OCI-LY1 (cell line): ENCODE results near the gene GIGYF1.

Experiments
- H2AFZ ChIP-seq: fragments of 200-600 bp; sonication (generic), shearing (Covaris generic); 2 replicates; pipeline ENCODE4 v1.6.0; 2014; ENCODE audit warnings: antibody characterized with exemption, mild to moderate bottlenecking, low read length
- H3F3A ChIP-seq: fragments of 200-600 bp; sonication (generic), shearing (Covaris generic); 2 replicates; pipeline ENCODE4 v1.6.0; 2014; ENCODE audit warnings: mild to moderate bottlenecking, antibody characterized with exemption, low read length, moderate library complexity; ENCODE audit not compliant: insufficient read depth
- H3K27ac ChIP-seq: fragments of 200-600 bp; sonication (generic); 2 replicates; pipeline ENCODE4 v1.5.1; 2014; ENCODE audit warnings: low read length, mixed run types, mild to moderate bottlenecking, low read depth; ENCODE audit not compliant: poor library complexity, severe bottlenecking
- H3K27me3 ChIP-seq: fragments of 200-600 bp; sonication (generic); 2 replicates; pipeline ENCODE4 v1.6.0; 2014; ENCODE audit warnings: antibody characterized with exemption, mild to moderate bottlenecking, low read length, moderate library complexity; ENCODE audit not compliant: insufficient read depth
- H3K36me3 ChIP-seq: fragments of 200-600 bp; sonication (generic); 2 replicates; pipeline ENCODE4 v1.6.1; 2014; ENCODE audit warnings: mild to moderate bottlenecking, antibody characterized with exemption, low read length, moderate library complexity, mixed read lengths; ENCODE audit not compliant: insufficient read depth
- H3K4me1 ChIP-seq: fragments of 200-600 bp; sonication (generic); 2 replicates; pipeline ENCODE4 v1.5.1; 2014; ENCODE audit warnings: mild to moderate bottlenecking, low read length, moderate library complexity; ENCODE audit not compliant: insufficient read depth, severe bottlenecking
- H3K4me2 ChIP-seq: fragments of 200-600 bp; sonication (generic), shearing (Covaris generic); 2 replicates; pipeline ENCODE4 v1.6.1; 2014; ENCODE audit warnings: low read length
- H3K4me3 ChIP-seq: fragments of 200-600 bp; sonication (generic); 2 replicates; pipeline ENCODE4 v1.5.1; 2014; ENCODE audit warnings: low read length, low read depth, mild to moderate bottlenecking, mixed read lengths; ENCODE audit not compliant: poor library complexity, severe bottlenecking
- H3K79me2 ChIP-seq: fragments of 200-600 bp; shearing (Covaris generic); 2 replicates; pipeline ENCODE4 v1.6.1; 2016; ENCODE audit warnings: mixed run types, low read length, mixed read lengths; ENCODE audit not compliant: insufficient read depth
- H3K9ac ChIP-seq: fragments of 200-600 bp; sonication (generic), shearing (Covaris generic); 2 replicates; pipeline ENCODE4 v1.6.1; 2014; ENCODE audit warnings: mild to moderate bottlenecking, low read length, mixed read lengths
- H3K9me2 ChIP-seq: fragments of 200-600 bp; sonication (generic), shearing (Covaris generic); 2 replicates; pipeline ENCODE4 v1.6.1; 2014; ENCODE audit warnings: low read depth, mild to moderate bottlenecking, low read length, mixed read lengths
- H3K9me3 ChIP-seq: fragments of 200-600 bp; shearing (Covaris generic); 2 replicates; pipeline ENCODE4 v1.6.1; 2014; ENCODE audit warnings: low read length, mixed read lengths
- H4K20me1 ChIP-seq: fragments of 200-600 bp; sonication (generic), shearing (Covaris generic); 2 replicates; pipeline ENCODE4 v1.6.0; 2016; ENCODE audit warnings: mild to moderate bottlenecking, low read length; ENCODE audit not compliant: insufficient read depth
- CTCF ChIP-seq: fragments of 200-600 bp; sonication (generic), shearing (Covaris generic); IDR thresholded peaks from 2 replicates; pipeline ENCODE4 v1.5.1; 2017; ENCODE audit warnings: mild to moderate bottlenecking, antibody characterized with exemption, low read length, moderate library complexity, mixed read lengths
- EZH2 ChIP-seq: fragments of 200-600 bp; sonication (generic), shearing (Covaris generic); IDR thresholded peaks from 2 replicates; pipeline ENCODE4 v1.8.0; 2017; ENCODE audit warnings: borderline replicate concordance, mixed run types, mild to moderate bottlenecking, antibody characterized with exemption, low read length, moderate library complexity, mixed read lengths

Gene GIGYF1

GRCh38 chr7:100687261-100687660, 6.8 kb downstream of the GIGYF1 start:
- no peak overlapping the region for H3K27ac ChIP-seq
- no peak overlapping the region for H2AFZ ChIP-seq
- H3K4me3 ChIP-seq = no peak overlapping the region
- H3K9ac ChIP-seq = no peak overlapping the region
- H3K4me2 ChIP-seq = no peak overlapping the region
- H3K9me3 ChIP-seq = no peaks in the 10 kb centered on the region
- peaks cover 25% of the 10 kb centered on the region for H3K79me2 ChIP-seq
- H4K20me1 ChIP-seq = no peaks in the 10 kb centered on the region
- no peaks in the 10 kb centered on the region for H3K27me3 ChIP-seq
- H3K4me1 ChIP-seq = peaks cover 15% of the 10 kb centered on the region
- no peaks in the 10 kb centered on the region for H3K9me2 ChIP-seq
- peaks cover 89% of the 10 kb centered on the region for H3K36me3 ChIP-seq
- no peak for TF ChIP-seq EZH2
- TF ChIP-seq CTCF = no peak
- H3F3A ChIP-seq = no peaks in the 10 kb centered on the region

DNA sequence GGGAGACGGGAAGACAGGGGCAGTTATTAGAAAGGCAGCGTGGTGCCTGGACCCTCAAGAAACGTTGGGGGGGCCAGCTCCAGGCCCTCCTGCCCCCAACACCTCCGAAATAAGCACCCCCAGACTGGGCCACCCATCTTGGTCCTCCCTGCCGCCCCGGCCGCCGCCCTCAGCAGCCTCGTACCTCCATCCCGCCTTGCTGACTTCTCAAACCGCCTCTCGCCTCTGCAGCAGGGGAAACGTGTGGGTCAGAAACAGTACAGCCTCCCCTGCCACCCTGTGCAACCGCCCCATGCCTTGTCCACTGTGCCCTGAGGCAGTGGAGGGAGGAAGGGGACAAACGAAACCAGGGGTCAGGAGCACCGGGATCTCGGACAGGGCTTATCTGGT, 7.2 kb downstream of the GIGYF1 start:
- Histone ChIP-seq H2AFZ (no peak overlapping the region), H3K27me3 (no peaks in the 10 kb centered on the region), H3K4me2 (no peak overlapping the region), H3K27ac (no peak overlapping the region), H4K20me1 (no peaks in the 10 kb centered on the region), H3F3A (no peaks in the 10 kb centered on the region), H3K9ac (no peak overlapping the region), H3K9me2 (no peaks in the 10 kb centered on the region), H3K9me3 (no peaks in the 10 kb centered on the region), H3K4me3 (no peak overlapping the region), H3K79me2 (peaks cover 21% of the 10 kb centered on the region), H3K4me1 (peaks cover 11% of the 10 kb centered on the region), H3K36me3 (peaks cover 89% of the 10 kb centered on the region)
- no peak for TF ChIP-seq EZH2
- TF ChIP-seq CTCF = no peak

DNA sequence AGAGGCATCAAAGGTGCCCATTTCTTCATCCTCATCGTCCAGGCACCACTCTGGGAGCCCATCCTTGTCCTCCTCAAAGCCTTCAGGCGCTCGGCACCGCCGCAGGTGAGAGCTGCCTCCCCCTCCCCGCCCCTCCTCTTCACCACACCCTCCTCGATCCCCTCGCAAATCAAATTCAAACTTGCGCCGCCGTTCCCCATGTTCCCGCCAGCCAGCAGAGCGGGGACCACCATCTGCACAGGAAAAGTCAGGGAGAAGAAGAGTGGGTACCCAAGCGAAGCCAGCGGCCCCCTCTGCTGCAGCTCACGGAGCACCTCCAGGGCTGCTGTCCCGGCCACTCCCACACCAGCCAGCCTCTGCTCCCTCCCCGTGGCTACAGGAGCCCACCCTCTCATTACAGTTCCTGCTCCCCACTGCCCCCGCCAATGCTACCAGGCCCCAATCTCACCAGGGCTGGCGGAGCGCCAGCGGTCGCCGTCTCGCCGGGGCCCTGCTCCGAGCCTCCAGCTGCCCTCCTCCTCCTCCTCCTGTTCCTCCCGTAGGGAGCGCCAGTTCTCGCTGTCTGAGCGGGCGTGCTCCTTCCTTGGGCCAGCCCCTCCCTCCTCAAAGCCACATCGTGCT, 7.7 kb downstream of the GIGYF1 start:
- no peaks in the 10 kb centered on the region for H3F3A ChIP-seq
- H3K9me2 ChIP-seq = no peaks in the 10 kb centered on the region
- H3K36me3 ChIP-seq = peaks cover 94% of the 10 kb centered on the region
- no peak overlapping the region for H3K27ac ChIP-seq
- H3K79me2 ChIP-seq = peaks cover 17% of the 10 kb centered on the region
- H2AFZ ChIP-seq = no peak overlapping the region
- no peaks in the 10 kb centered on the region for H4K20me1 ChIP-seq
- TF ChIP-seq EZH2 = no peak
- no peak for TF ChIP-seq CTCF
- no peaks in the 10 kb centered on the region for H3K9me3 ChIP-seq
- no peak overlapping the region for H3K9ac ChIP-seq
- H3K4me3 ChIP-seq = no peak overlapping the region
- H3K27me3 ChIP-seq = no peaks in the 10 kb centered on the region
- no peak overlapping the region for H3K4me2 ChIP-seq
- H3K4me1 ChIP-seq = peaks cover 6% of the 10 kb centered on the region
